Activated B cell treated with CpG ODN at 0.5 μM for 24 hours (primary cell): ENCODE measurements around the gene TRIM3. TPM values are rescaled to one million over a fixed set of nuclear protein-coding genes. Genes with fewer than 3 reads are reported as not detected.
A peak's percentile ranks its signal among the peaks of the same experiment; 100 is the strongest.

Experiments
- ATAC-seq: fragments of 200-7000 bp; cut with Tn5 transposase; one replicate; pipeline ENCODE4 v1.10.0; 2021; ENCODE audit warnings: low read depth, mild to moderate bottlenecking, moderate library complexity
- CTCF ChIA-PET: fragments of 350-600 bp; sonication (Branson Sonifier 250); formaldehyde crosslinking; loops from one replicate; lab custom pipeline; 2021; ENCODE audit warnings: antibody characterized with exemption; lab: Charles Lee
- POLR2A ChIA-PET: fragments of 350-600 bp; sonication (Branson Sonifier 250); formaldehyde crosslinking; loops from one replicate; lab custom pipeline; 2021; ENCODE audit warnings: antibody characterized with exemption; lab: Charles Lee
- DNase-seq: peaks from one replicate; pipeline ENCODE4 v3.0.0; 2022
- H3K27ac Mint-ChIP-seq: one replicate; pipeline ENCODE4 v1.8.0; 2020; ENCODE audit warnings: mixed read lengths
- H3K27me3 Mint-ChIP-seq: one replicate; pipeline ENCODE4 v1.8.0; 2021; ENCODE audit warnings: mixed read lengths
- H3K36me3 Mint-ChIP-seq: one replicate; pipeline ENCODE4 v1.8.0; 2021; ENCODE audit warnings: low read depth, mixed read lengths
- H3K4me1 Mint-ChIP-seq: one replicate; pipeline ENCODE4 v1.8.0; 2021; ENCODE audit warnings: mixed read lengths
- H3K4me3 Mint-ChIP-seq: one replicate; pipeline ENCODE4 v1.8.0; 2020; ENCODE audit warnings: mild to moderate bottlenecking, mixed read lengths
- H3K9me3 Mint-ChIP-seq: one replicate; pipeline ENCODE4 v1.8.0; 2020; ENCODE audit warnings: mixed read lengths
- intact Hi-C: fragments of 100-400 bp; cut with micrococcal nuclease; formaldehyde crosslinking; loops from one replicate; pipeline ENCODE4 v1.15.1; 2024
- total RNA-seq: library from RNA; stranded (reverse); gene quantifications from 2 replicates; pipeline ENCODE4 v1.2.3, GENCODE V29; 2022
- TF ChIP-seq, protein P1 (sequence below): fragments of 200-600 bp; IDR thresholded peaks from one replicate; pipeline ENCODE4 v1.8.0; 2022; ENCODE audit warnings: antibody characterized with exemption, mild to moderate bottlenecking

TRIM3 gene
- total RNA-seq, 1 donor from 2014 or later: 8.3 TPM

DNA sequence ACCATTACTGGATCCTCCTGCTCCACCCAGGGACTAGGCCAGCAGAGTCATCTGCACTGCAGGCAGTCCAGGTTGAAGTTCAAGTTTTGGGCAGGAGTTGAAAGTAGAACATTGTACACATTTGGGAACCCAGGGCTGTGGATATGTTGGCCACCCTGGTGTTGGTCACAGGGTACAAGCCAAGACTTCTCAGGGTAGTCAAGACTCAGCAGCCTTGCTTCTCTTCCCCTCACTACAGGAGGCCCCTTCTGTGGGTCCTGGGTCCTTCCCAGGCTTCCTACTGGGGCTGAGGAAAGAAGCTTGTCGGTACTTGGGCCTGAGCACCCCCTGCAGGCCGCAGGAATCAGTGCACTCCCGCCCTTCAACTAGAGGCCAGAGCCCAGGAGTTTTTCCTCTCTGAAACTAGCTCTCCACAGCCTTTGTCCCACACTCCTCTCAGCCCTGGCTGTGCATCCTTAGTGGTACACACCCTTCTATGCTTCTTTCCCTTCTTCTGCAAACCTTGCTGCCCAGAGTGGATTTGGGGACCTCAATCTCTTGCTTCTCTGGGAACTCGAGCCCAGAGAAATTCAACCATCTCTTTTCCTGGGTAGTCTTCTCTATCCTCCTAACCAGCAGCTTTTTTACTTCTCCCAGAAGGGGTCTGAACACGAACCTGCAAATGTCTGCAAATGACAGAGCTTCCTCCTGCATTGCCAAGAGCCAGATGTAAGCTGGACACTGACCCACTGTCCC lies 30.3 kb downstream of the TRIM3 start:
- no peaks in the 10 kb centered on the region for H3K4me1 Mint-ChIP-seq

DNA sequence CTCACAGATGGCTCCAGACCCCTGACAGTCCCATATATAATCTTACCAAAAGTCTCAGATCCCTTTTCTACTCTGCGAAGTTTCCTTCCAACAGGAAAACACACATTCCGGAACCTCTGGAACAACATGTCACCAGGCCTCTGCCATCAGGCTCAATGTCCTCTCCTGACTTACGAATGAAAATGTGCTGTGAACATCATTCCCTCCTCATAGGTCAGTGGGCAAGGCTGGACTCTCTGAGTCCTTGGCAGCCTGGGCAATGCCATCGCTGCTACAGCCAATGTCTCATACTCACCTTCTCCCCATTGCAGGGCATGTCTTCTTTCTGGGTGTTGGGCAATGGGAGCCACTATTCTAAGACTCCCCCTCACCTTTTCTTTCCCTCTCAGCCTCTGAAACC lies 31.3 kb downstream of the TRIM3 start:
- ATAC-seq (no peak), DNase-seq (no peak)
- Mint-ChIP-seq H3K36me3 (no peaks in the 10 kb centered on the region), H3K27me3 (no peaks in the 10 kb centered on the region), H3K4me3 (no peak overlapping the region), H3K27ac (no peak overlapping the region), H3K9me3 (no peaks in the 10 kb centered on the region), H3K4me1 (no peaks in the 10 kb centered on the region)
- TF ChIP-seq, protein P1, sequence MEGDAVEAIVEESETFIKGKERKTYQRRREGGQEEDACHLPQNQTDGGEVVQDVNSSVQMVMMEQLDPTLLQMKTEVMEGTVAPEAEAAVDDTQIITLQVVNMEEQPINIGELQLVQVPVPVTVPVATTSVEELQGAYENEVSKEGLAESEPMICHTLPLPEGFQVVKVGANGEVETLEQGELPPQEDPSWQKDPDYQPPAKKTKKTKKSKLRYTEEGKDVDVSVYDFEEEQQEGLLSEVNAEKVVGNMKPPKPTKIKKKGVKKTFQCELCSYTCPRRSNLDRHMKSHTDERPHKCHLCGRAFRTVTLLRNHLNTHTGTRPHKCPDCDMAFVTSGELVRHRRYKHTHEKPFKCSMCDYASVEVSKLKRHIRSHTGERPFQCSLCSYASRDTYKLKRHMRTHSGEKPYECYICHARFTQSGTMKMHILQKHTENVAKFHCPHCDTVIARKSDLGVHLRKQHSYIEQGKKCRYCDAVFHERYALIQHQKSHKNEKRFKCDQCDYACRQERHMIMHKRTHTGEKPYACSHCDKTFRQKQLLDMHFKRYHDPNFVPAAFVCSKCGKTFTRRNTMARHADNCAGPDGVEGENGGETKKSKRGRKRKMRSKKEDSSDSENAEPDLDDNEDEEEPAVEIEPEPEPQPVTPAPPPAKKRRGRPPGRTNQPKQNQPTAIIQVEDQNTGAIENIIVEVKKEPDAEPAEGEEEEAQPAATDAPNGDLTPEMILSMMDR: no peak
- intact Hi-C loops: loop anchor here (2.0 kb wide), 1 partner anchor 14 kb away; no protein-coding TSS in a partner anchor
- ChIA-PET POLR2A (no interaction called here), CTCF (interaction anchor here (1.4 to 10.2 kb wide), 3 partner anchors 59 to 97 kb away, joined by 3 to 331 read pairs (median 3); no protein-coding TSS in a partner anchor)

More for the DNA sequence above, 30.3 kb downstream of the TRIM3 start:
- Mint-ChIP-seq H3K27ac (no peak overlapping the region), H3K4me3 (no peak overlapping the region), H3K9me3 (no peaks in the 10 kb centered on the region), H3K27me3 (no peaks in the 10 kb centered on the region), H3K36me3 (no peaks in the 10 kb centered on the region)
- DNase-seq (peak; percentile 28), ATAC-seq (peak; percentile 90)
- POLR2A ChIA-PET: interaction anchor here (1.6 to 1.8 kb wide), 2 partner anchors 24 to 65 kb away, joined by 6 to 21 read pairs; partner anchors contain the start of gene APBB1
- intact Hi-C loops: loop anchor here (1.0 to 2.0 kb wide), 4 partner anchors 15 to 192 kb away; no protein-coding TSS in a partner anchor
- TF ChIP-seq, protein P1: peak; percentile 28
- CTCF ChIA-PET: interaction anchor here (0.7 to 10.2 kb wide), 35 partner anchors 9 to 263 kb away, joined by 3 to 331 read pairs (median 4); partner anchors contain the start of genes APBB1, ARFIP2, SMPD1 and TIMM10B

DNA sequence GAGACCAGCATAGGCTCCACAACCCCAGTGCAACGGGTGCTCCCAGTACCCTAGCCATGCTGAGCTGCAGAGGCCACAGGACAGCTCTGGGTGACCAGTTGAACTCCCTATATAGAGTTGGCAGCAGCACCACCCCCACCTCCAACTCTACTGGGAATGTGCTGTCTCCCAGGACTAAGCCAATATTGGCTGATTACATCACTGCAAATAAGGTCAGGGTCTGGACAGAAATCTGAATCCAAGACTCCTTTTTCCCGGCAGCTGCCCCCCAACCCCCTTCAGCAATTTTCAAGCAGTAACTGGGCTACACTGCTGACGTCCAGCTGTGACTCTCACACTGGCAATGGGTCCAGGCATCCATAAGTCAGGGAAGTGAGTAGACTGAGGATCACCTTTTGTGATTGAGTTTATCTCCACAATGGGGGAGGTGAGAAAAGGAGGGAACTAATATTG lies 32.8 kb downstream of the TRIM3 start, which contains the start of gene HPX:
HPX (minus strand) TSS at position 82 of the 453 bp plus-strand sequence; CDS start at position 58, 24 bp downstream.
- no peaks in the 10 kb centered on the region for H3K4me1 Mint-ChIP-seq
- no peaks in the 10 kb centered on the region for H3K9me3 Mint-ChIP-seq
- no peak for ATAC-seq
- TF ChIP-seq, protein P1: no peak
- CTCF ChIA-PET: interaction anchor here (1.0 to 10.2 kb wide), 4 partner anchors 18 to 96 kb away, joined by 3 to 331 read pairs (median 4); no protein-coding TSS in a partner anchor
- no peak within 1 kb of the TSS for H3K27ac Mint-ChIP-seq
- DNase-seq: no peak
- POLR2A ChIA-PET: no interaction called here
- H3K27me3 Mint-ChIP-seq: no peaks in the 10 kb centered on the region
- no peaks in the 10 kb centered on the region for H3K36me3 Mint-ChIP-seq
- H3K4me3 Mint-ChIP-seq: no peak within 1 kb of the TSS
- intact Hi-C loops: no loop called here

DNA sequence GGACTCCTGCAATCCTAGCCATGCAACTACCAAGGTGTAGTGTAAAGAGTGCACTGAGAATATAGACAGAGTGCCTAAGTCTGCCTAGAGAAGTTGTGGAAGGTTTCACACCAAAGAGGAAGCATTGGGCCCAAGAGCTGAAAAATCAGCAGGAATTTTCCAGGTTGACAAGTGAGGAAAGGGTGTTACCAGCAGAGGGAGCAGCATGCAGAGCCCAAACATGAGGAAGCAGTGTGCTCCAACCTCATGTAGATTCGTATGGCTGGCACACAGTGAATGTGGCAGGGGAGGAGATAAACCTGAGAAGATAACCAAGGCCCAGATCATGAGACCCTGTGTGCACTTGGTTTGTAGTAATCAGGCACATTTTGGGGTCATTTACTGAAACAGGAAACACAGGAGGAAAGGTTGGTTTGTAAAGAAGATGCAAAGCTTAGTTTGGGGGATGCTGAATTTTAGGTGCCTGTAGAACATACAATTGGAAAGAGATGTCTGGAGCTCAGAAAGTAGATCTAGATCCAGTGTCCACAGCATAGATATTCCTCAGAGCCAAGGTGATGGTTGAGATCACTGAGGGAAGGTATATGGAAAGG lies 34.7 kb downstream of the TRIM3 start:
- Mint-ChIP-seq H3K36me3 (no peaks in the 10 kb centered on the region), H3K27ac (no peak overlapping the region), H3K9me3 (no peaks in the 10 kb centered on the region), H3K27me3 (no peaks in the 10 kb centered on the region), H3K4me3 (no peak overlapping the region), H3K4me1 (peaks cover 3% of the 10 kb centered on the region)
- DNase-seq (no peak), ATAC-seq (no peak)
- CTCF ChIA-PET: interaction anchor here (0.6 to 2.6 kb wide), 3 partner anchors 9 to 60 kb away, joined by 3 to 17 read pairs (median 5); no protein-coding TSS in a partner anchor
- TF ChIP-seq, protein P1: no peak
- intact Hi-C loops: no loop called here
- POLR2A ChIA-PET: no interaction called here
